ENCODE results near the gene SPATA45. TPM values are rescaled to one million over a fixed set of nuclear protein-coding genes. Genes with fewer than 3 reads are reported as not detected.

SPATA45 gene
- total and polyA plus RNA-seq, 2 of the 8 experiments (the other 6 are each of a cell fraction or from before 2014, with no cell fraction given) = 0.21 to 0.65 TPM

- H3K23ac ChIP-seq (ENCODE audit: insufficient read length) = no peak overlapping the region
- peaks cover 0 to 2% of the 10 kb centered on the region in 2 experiments for H4K20me1 ChIP-seq (replicated peaks in 1 of 2; ENCODE audit: control insufficient read depth in 1 of 2, insufficient read depth in 2 of 2, low read length in 2 of 2)
- H4K5ac ChIP-seq (ENCODE audit: insufficient read length, low read depth, low read length) = no peak overlapping the region
- no peaks in the 10 kb centered on the region; the same call in 1 of the 2 replicates for H3K79me1 ChIP-seq (ENCODE audit: low read depth, low read length)
- no peak overlapping the region for H2BK5ac ChIP-seq (ENCODE audit: low read depth, low read length)
- FAIRE-seq (peak; percentile 93), DNase-seq (ENCODE audit: low read depth in 1 of 2, low spot score in 2 of 2) (peak; percentile 52 to 53)
- no peak overlapping the region for H2BK20ac ChIP-seq (ENCODE audit: low read length)
- H3K27ac ChIP-seq (ENCODE audit: low read depth, low read length) = no peak overlapping the region
- peaks cover 2 to 19% (median 6%) of the 10 kb centered on the region in 4 experiments; a peak in 6 of 7 replicates for H3K4me1 ChIP-seq (replicated peaks in 1 of 4; ENCODE audit: control insufficient read depth in 3 of 4, insufficient read depth in 4 of 4, low read length in 3 of 4)
- no peak overlapping the region for H3K9ac ChIP-seq (replicated peaks in 1 of 4; ENCODE audit: extremely low read depth in 1 of 4, low read depth in 3 of 4, low read length in 3 of 4)
- H2BK120ac ChIP-seq (replicated peaks; ENCODE audit: low read depth, low read length) = no peak overlapping the region
- H3K79me2 ChIP-seq (ENCODE audit: control insufficient read depth in 1 of 2, insufficient read depth in 2 of 2, low read length in 2 of 2) = peaks cover 1 to 12% of the 10 kb centered on the region in 2 experiments; a peak in 3 of 4 replicates
- POLR2A ChIA-PET (ENCODE audit: partially characterized antibody) = interaction anchor here (0.7 kb wide), 2 partner anchors 9 to 40 kb away, joined by 3 read pairs; no protein-coding TSS in a partner anchor
- H3K14ac ChIP-seq (ENCODE audit: insufficient read length) = no peak overlapping the region
- 42% methylated on average over 5 of the region's 5 CpGs; no CpG with 5 or more reads in 1 of the 2 experiments for WGBS, 2 experiments (ENCODE audit: extremely low coverage in 1 of 2, insufficient coverage in 1 of 2, insufficient read length in 1 of 2, insufficient replicate concordance in 2 of 2, low coverage in 1 of 2, low lambda C conversion rate in 2 of 2, missing lambda C conversion rate in 1 of 2)
- no peaks in the 10 kb centered on the region for H3K9me3 ChIP-seq (ENCODE audit: insufficient read depth in 2 of 2, low read depth in 1 of 2, low read length in 1 of 2)
- H3K36me3 ChIP-seq (ENCODE audit: control insufficient read depth in 2 of 4, insufficient read depth in 4 of 4, low read length in 3 of 4) = peaks cover 0 to 3% (median 0%) of the 10 kb centered on the region in 4 experiments; a peak in 1 of 8 replicates
- no peak overlapping the region; a peak in 1 of 4 replicates for H3K4me2 ChIP-seq (ENCODE audit: insufficient read depth in 1 of 2, low read depth in 2 of 2, low read length in 2 of 2)
- no peak overlapping the region for H3K56ac ChIP-seq (replicated peaks; ENCODE audit: insufficient read length, low read depth, low read length)
- CTCF ChIA-PET (ENCODE audit: partially characterized antibody) = no interaction called here
- H4K91ac ChIP-seq (replicated peaks; ENCODE audit: insufficient read length, low read length) = no peak overlapping the region
- H2AK5ac ChIP-seq (ENCODE audit: low read depth, low read length) = no peak overlapping the region
- no peak overlapping the region for H4K8ac ChIP-seq (ENCODE audit: extremely low read depth, insufficient read depth, low read length)
- peak overlapping the region; percentile 14 for H3K18ac ChIP-seq (ENCODE audit: extremely low read depth, low read length)
- no peaks in the 10 kb centered on the region for H3K27me3 ChIP-seq (replicated peaks in 1 of 4; ENCODE audit: control insufficient read depth in 3 of 4, extremely low read depth in 1 of 4, insufficient read depth in 3 of 4, low read length in 3 of 4)
- peaks cover 4% of the 10 kb centered on the region for H3K23me2 ChIP-seq (ENCODE audit: low read depth, low read length)
- H2BK15ac ChIP-seq (ENCODE audit: low read length) = no peak overlapping the region
- H3K4me3 ChIP-seq (ENCODE audit: extremely low read depth in 1 of 4, insufficient read depth in 2 of 4, low read depth in 3 of 4, low read length in 4 of 4) = peak overlapping the region in 1 of 4 experiments; percentile 2; a peak in 1 of 8 replicates
- H2BK12ac ChIP-seq (ENCODE audit: low read depth, low read length) = no peak overlapping the region
- H3K4ac ChIP-seq (replicated peaks; ENCODE audit: insufficient read length, low read depth, low read length) = no peak overlapping the region
- H2AFZ ChIP-seq (ENCODE audit: low read length) = no peak overlapping the region
- TF ChIP-seq ZNF274 (IDR thresholded peaks at IDR 0.05; ENCODE audit: borderline replicate concordance, extremely low read depth, low read length) (no peak), HDAC2 (IDR thresholded peaks at IDR 0.05; ENCODE audit: borderline replicate concordance in 1 of 2, low read depth in 2 of 2, low read length in 2 of 2) (peak in 1 of 2 experiments; percentile 86; a peak in 3 of 4 replicates), TBP (IDR thresholded peaks at IDR 0.05; ENCODE audit: low read depth, low read length) (peak; percentile 52; the same call in 1 of the 2 replicates), EP300 (IDR thresholded peaks at IDR 0.05; ENCODE audit: borderline replicate concordance in 1 of 2, low read depth in 2 of 2, low read length in 2 of 2) (peak in 1 of 2 experiments; percentile 41; a peak in 1 of 3 replicates), KDM1A (IDR thresholded peaks at IDR 0.05; ENCODE audit: borderline replicate concordance, low read length) (peak; percentile 90)
Observed at GRCh38 chr1:212852105-212852688, 4.7 kb upstream of the SPATA45 start.

All from H1 (cell line).